ENCODE data around the gene FRMD4A. TPM values are rescaled to one million over a fixed set of nuclear protein-coding genes. Genes with fewer than 3 reads are reported as not detected.

FRMD4A gene
- total and polyA plus RNA-seq, 10 of the 15 experiments (the other 5 are each of a cell fraction or from before 2014, with no cell fraction given) = 17.8 to 75.2 (median 39.1) TPM

DNA sequence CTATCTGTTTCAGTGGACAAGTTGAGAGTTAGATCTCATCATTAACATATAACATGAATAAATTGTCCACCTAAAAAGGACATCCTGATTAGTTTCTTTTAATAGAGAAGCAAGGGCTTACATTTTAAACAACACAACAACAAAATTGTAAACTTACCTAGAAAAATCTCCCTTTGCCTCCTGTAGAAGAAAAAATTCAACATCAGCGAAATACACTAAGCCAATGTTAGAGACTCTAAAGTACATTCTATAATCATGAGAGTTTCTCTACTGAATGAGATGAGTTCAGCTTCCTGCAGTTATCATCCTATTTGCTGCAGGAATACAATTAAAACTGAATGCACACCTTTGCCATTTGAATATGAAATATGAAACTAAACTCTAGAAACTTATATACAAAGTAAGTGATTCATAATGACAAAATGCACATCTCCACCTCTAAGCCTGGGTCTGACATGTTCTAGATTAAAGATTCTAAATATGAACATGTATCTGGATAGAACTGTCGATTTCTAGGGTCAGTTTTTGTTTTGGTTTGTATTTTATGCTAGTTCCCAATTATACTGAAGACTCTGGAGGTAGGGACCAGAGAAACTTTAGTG is 569.1 kb downstream of the FRMD4A start:
- in situ Hi-C loops (cut with MboI) = no loop called here
- POLR2A ChIA-PET = interaction anchor here (0.6 to 6.7 kb wide), 11 partner anchors 8 to 93 kb away, joined by 3 to 104 read pairs (median 10); no protein-coding TSS in a partner anchor
- Histone ChIP-seq H3K79me2 (ENCODE audit: control insufficient read depth, insufficient read depth, low read length) (no peaks in the 10 kb centered on the region; the same call in none of the 2 replicates), H2AFZ (ENCODE audit: control insufficient read depth, low read depth, low read length) (peak overlapping the region; percentile 10; the same call in 1 of the 2 replicates), H3K27ac (ENCODE audit: control insufficient read depth, insufficient read depth) (peak overlapping the region; percentile 100), H3K4me2 (ENCODE audit: control insufficient read depth, insufficient read depth) (peak overlapping the region; percentile 71), H3K9ac (ENCODE audit: control insufficient read depth, insufficient read depth, low read length) (peak overlapping the region; percentile 62), H3K4me3 (no peak overlapping the region), H3K4me1 (ENCODE audit: control insufficient read depth, insufficient read depth, low read length) (peaks cover 52% of the 10 kb centered on the region), H3K9me3 (replicated peaks; ENCODE audit: control insufficient read depth, insufficient read depth, low read length) (peaks cover 9% of the 10 kb centered on the region; the same call in 2 of the 3 replicates), H4K20me1 (ENCODE audit: control insufficient read depth, insufficient read depth) (no peaks in the 10 kb centered on the region), H3K27me3 (replicated peaks in 1 of 2; ENCODE audit: control insufficient read depth in 2 of 2, insufficient read depth in 2 of 2, low read length in 1 of 2) (no peaks in the 10 kb centered on the region), H3K36me3 (ENCODE audit: control insufficient read depth in 2 of 2, insufficient read depth in 2 of 2, low read length in 1 of 2) (no peaks in the 10 kb centered on the region; a peak in 2 of 4 replicates)
- no peak for DNase-seq (ENCODE audit: low read depth, low spot score)
- no peak for ATAC-seq
- BruUV-seq (replicated peaks) = no TSS peak
- CTCF ChIA-PET = interaction anchor here (1.7 to 2.4 kb wide), 2 partner anchors 8 to 17 kb away, joined by 4 to 8 read pairs; no protein-coding TSS in a partner anchor
- 44% methylated on average over 2 of the region's 2 CpGs for WGBS (ENCODE audit: insufficient coverage, insufficient replicate concordance, low lambda C conversion rate, missing lambda C conversion rate)
- no peak for FAIRE-seq
- SMC1A ChIA-PET (ENCODE audit: uncharacterized antibody, unreplicated experiment) = interaction anchor here (0.8 to 15.5 kb wide), 8 partner anchors 7 to 56 kb away, joined by 3 to 399 read pairs (median 22); no protein-coding TSS in a partner anchor
- intact Hi-C loops (cut with micrococcal nuclease; ENCODE audit: unreplicated experiment) = no loop called here
- TF ChIP-seq JUNB (IDR thresholded peaks at IDR 0.05) (peak; percentile 19; the same call in 1 of the 2 replicates), GABPA (IDR thresholded peaks at IDR 0.05; ENCODE audit: low read depth) (no peak)
- RAD21 ChIA-PET (ENCODE audit: unreplicated experiment) = interaction anchor here (2.1 to 14.6 kb wide), 4 partner anchors 12 to 56 kb away, joined by 8 to 382 read pairs (median 123); no protein-coding TSS in a partner anchor

DNA sequence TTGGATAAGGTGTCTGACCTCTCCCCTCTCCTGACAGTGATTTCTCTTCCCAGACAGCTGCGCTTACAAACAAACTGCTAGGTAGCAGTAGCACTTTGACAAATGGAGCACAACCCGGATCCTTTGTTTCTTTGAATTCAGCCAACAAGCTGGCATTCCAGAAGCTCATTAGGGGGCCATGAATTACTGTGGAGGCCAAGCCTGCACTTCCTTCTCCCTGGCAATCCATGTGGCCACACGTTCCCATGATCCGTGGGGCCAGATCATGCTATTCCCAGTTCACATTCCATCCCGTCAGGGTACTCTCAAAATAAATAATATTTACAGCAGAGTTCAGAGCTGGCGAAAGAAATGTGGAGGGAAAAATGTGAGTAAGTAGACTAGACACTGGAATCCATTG is 571.6 kb downstream of the FRMD4A start:
- ChIA-PET RAD21 (ENCODE audit: unreplicated experiment) (interaction anchor here (1.0 to 14.6 kb wide), 6 partner anchors 14 to 190 kb away, joined by 3 to 382 read pairs (median 54); no protein-coding TSS in a partner anchor), POLR2A (interaction anchor here (0.7 to 2.8 kb wide), 13 partner anchors 9 to 97 kb away, joined by 3 to 26 read pairs (median 5); no protein-coding TSS in a partner anchor), CTCF (interaction anchor here (0.7 to 1.7 kb wide), 8 partner anchors 8 to 100 kb away, joined by 3 to 6 read pairs (median 3); no protein-coding TSS in a partner anchor), SMC1A (ENCODE audit: uncharacterized antibody, unreplicated experiment) (interaction anchor here (1.5 to 15.5 kb wide), 5 partner anchors 14 to 53 kb away, joined by 4 to 399 read pairs (median 81); no protein-coding TSS in a partner anchor)
- H3K27me3 ChIP-seq (replicated peaks in 1 of 2; ENCODE audit: control insufficient read depth in 2 of 2, insufficient read depth in 2 of 2, low read length in 1 of 2) = no peaks in the 10 kb centered on the region
- no TSS peak for BruUV-seq (replicated peaks)
- peak overlapping the region; percentile 7; the same call in 1 of the 2 replicates for H3K9ac ChIP-seq (ENCODE audit: control insufficient read depth, insufficient read depth, low read length)
- no peaks in the 10 kb centered on the region for H4K20me1 ChIP-seq (ENCODE audit: control insufficient read depth, insufficient read depth)
- H3K4me3 ChIP-seq = no peak overlapping the region
- FAIRE-seq (no peak), DNase-seq (ENCODE audit: low read depth, low spot score) (no peak), ATAC-seq (no peak)
- H2AFZ ChIP-seq (ENCODE audit: control insufficient read depth, low read depth, low read length) = peak overlapping the region; percentile 15
- H3K79me2 ChIP-seq (ENCODE audit: control insufficient read depth, insufficient read depth, low read length) = no peaks in the 10 kb centered on the region; the same call in none of the 2 replicates
- H3K4me1 ChIP-seq (ENCODE audit: control insufficient read depth, insufficient read depth, low read length) = peaks cover 73% of the 10 kb centered on the region
- in situ Hi-C loops (cut with MboI) (no loop called here), intact Hi-C loops (cut with micrococcal nuclease; ENCODE audit: unreplicated experiment) (loop anchor here (5.0 kb wide), 2 partner anchors 47 to 97 kb away; no protein-coding TSS in a partner anchor)
- peaks cover 12% of the 10 kb centered on the region; the same call in 2 of the 3 replicates for H3K9me3 ChIP-seq (replicated peaks; ENCODE audit: control insufficient read depth, insufficient read depth, low read length)
- H3K27ac ChIP-seq (ENCODE audit: control insufficient read depth, insufficient read depth) = peak overlapping the region; percentile 100
- H3K4me2 ChIP-seq (ENCODE audit: control insufficient read depth, insufficient read depth) = peak overlapping the region; percentile 7; the same call in 1 of the 2 replicates
- WGBS (ENCODE audit: insufficient coverage, insufficient replicate concordance, low lambda C conversion rate, missing lambda C conversion rate) = 94% methylated on average over 6 of the region's 6 CpGs
- H3K36me3 ChIP-seq (ENCODE audit: control insufficient read depth in 2 of 2, insufficient read depth in 2 of 2, low read length in 1 of 2) = no peaks in the 10 kb centered on the region; a peak in 2 of 4 replicates
- TF ChIP-seq DPF2 (IDR thresholded peaks at IDR 0.05) (no peak), YBX1 (IDR thresholded peaks at IDR 0.05) (no peak), NR2F1 (conservative IDR thresholded peaks at IDR 0.05) (no peak), BHLHE40 (IDR thresholded peaks at IDR 0.05; ENCODE audit: borderline replicate concordance in 1 of 2, low read depth in 2 of 2, low read length in 1 of 2) (no peak), MYB (IDR thresholded peaks at IDR 0.05; ENCODE audit: borderline replicate concordance, low read depth, low read length) (no peak), TCF3 (IDR thresholded peaks at IDR 0.05; ENCODE audit: borderline replicate concordance, insufficient read depth, low read depth, low read length) (no peak), TAF1 (IDR thresholded peaks at IDR 0.05; ENCODE audit: borderline replicate concordance, low read depth, low read length) (no peak), NFYA (IDR thresholded peaks at IDR 0.05; ENCODE audit: borderline replicate concordance, low read depth, low read length) (no peak), WRNIP1 (IDR thresholded peaks at IDR 0.05; ENCODE audit: borderline replicate concordance, low read depth, low read length) (no peak)
- TF ChIP-seq, protein P1, sequence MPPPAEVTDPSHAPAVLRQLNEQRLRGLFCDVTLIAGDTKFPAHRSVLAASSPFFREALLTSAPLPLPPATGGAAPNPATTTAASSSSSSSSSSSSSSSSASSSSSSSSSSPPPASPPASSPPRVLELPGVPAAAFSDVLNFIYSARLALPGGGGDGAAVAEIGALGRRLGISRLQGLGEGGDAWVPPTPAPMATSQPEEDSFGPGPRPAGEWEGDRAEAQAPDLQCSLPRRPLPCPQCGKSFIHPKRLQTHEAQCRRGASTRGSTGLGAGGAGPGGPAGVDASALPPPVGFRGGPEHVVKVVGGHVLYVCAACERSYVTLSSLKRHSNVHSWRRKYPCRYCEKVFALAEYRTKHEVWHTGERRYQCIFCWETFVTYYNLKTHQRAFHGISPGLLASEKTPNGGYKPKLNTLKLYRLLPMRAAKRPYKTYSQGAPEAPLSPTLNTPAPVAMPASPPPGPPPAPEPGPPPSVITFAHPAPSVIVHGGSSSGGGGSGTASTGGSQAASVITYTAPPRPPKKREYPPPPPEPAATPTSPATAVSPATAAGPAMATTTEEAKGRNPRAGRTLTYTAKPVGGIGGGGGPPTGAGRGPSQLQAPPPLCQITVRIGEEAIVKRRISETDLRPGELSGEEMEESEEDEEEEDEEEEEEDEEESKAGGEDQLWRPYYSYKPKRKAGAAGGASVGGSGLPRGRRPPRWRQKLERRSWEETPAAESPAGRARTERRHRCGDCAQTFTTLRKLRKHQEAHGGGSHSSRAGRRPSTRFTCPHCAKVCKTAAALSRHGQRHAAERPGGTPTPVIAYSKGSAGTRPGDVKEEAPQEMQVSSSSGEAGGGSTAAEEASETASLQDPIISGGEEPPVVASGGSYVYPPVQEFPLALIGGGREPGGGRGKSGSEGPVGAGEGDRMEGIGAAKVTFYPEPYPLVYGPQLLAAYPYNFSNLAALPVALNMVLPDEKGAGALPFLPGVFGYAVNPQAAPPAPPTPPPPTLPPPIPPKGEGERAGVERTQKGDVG (CRISPR knock-in tag; IDR thresholded peaks at IDR 0.05) = no peak

All from GM12878 (cell line).